Dendritic cell treated with granulocyte-macrophage colony-stimulating factor and Interleukin-4, amounts not matched to agents 40 ng/mL and 50 ng/mL, for 4 days (primary cell): ENCODE data around the gene SLC43A3.
A peak's percentile ranks its signal among the peaks of the same experiment; 100 is the strongest.

Source experiments
- H3K27ac Mint-ChIP-seq: one replicate; pipeline ENCODE4 v1.8.0; 2022; ENCODE audit warnings: mild to moderate bottlenecking, mixed read lengths
- H3K27me3 Mint-ChIP-seq: one replicate; pipeline ENCODE4 v1.8.0; 2022; ENCODE audit warnings: mild to moderate bottlenecking, mixed read lengths
- H3K36me3 Mint-ChIP-seq: one replicate; pipeline ENCODE4 v1.8.0; 2022; ENCODE audit warnings: low read depth, mixed read lengths
- H3K4me1 Mint-ChIP-seq: one replicate; pipeline ENCODE4 v1.8.0; 2022; ENCODE audit warnings: low read depth, mixed read lengths
- H3K4me3 Mint-ChIP-seq: one replicate; pipeline ENCODE4 v1.8.0; 2022; ENCODE audit warnings: mild to moderate bottlenecking, moderate library complexity, mixed read lengths
- H3K9me3 Mint-ChIP-seq: one replicate; pipeline ENCODE4 v1.8.0; 2022; ENCODE audit warnings: mixed read lengths
- intact Hi-C: fragments of 100-400 bp; cut with micrococcal nuclease; formaldehyde crosslinking; loops from one replicate; pipeline ENCODE4 v1.15.0; 2022

The SLC43A3 gene

GRCh38 chr11:57379732-57380131 lies 47.2 kb downstream of the SLC43A3 start:
- no peak overlapping the region for H3K4me3 Mint-ChIP-seq
- peaks cover 13% of the 10 kb centered on the region for H3K4me1 Mint-ChIP-seq
- H3K27ac Mint-ChIP-seq, result no peak overlapping the region
- H3K9me3 Mint-ChIP-seq, result no peaks in the 10 kb centered on the region
- no peaks in the 10 kb centered on the region for H3K36me3 Mint-ChIP-seq
- H3K27me3 Mint-ChIP-seq, result peaks cover 22% of the 10 kb centered on the region
- intact Hi-C loops, result no loop called here

GRCh38 chr11:57378186-57378585 lies 48.7 kb downstream of the SLC43A3 start:
- Mint-ChIP-seq H3K4me3 (no peak overlapping the region), H3K9me3 (no peaks in the 10 kb centered on the region), H3K27ac (no peak overlapping the region), H3K36me3 (no peaks in the 10 kb centered on the region), H3K4me1 (peaks cover 11% of the 10 kb centered on the region), H3K27me3 (peaks cover 22% of the 10 kb centered on the region)
- intact Hi-C loops, result no loop called here

DNA sequence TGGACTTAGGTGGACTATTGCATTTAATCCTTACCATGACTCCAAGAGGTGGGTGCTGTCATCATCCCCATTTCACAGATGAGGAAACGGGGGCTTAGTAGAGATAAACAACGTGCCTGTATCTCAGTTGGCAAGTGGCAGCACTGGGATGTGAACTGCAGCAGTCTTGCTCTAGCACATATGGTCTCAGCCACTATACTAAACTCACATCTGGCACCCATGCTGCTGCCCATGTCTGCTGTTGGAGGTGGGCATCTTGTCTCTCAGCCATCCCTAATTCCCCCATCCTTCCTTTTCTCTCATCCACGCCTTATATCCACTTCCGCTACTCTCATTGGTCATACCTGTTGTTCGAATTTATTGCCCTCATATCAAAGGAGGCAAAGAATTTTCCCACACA lies 49.8 kb downstream of the SLC43A3 start:
- Mint-ChIP-seq H3K9me3 (no peaks in the 10 kb centered on the region), H3K4me3 (no peak overlapping the region)

DNA sequence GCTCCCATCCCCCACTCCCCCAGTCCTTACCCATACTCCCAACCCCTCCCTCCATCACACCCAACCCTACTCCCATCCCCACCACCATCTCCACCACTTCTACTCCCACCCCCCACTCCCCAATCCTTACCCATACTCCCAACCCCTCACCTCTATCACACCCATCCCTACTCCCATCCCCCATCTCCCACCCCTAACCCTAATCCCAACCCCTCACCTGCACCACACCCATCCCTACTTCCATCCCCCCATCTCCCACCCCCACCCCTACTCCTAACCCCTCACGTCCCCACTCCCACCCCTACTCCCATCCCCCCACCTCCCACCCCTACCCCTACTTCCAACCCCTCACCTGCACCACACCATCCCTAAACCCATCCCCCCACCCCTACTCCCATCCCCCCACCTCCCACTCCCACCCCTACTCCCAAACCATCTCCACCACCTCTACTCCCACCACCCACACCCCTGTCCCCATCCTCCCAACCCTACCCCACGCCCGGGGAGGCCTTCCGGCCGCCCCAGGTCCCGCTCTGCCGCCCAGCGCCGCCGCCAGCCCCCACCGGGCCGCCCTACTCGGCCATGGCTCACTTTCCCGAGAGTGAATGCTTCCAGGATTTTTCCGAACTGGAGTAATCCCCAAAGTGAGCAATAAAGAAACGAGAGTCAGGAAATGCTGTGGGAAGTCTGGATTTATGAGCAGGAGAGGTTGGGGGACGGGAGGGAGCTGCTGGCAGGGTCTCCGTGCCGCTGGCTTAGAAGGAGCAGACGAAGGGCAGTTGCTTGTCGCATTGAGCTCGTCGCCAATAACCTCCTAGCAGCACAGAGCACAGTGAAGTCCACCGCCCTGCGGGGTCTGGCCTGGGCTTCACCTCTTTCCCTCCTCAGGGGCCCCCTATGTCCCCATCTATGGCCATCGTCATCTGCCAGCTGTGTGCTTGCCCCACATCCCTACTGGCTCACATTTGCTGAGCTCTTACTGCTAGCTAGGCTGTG lies 50.5 kb downstream of the SLC43A3 start:
- Mint-ChIP-seq H3K27ac (no peak overlapping the region), H3K4me1 (peaks cover 12% of the 10 kb centered on the region), H3K4me3 (no peak overlapping the region), H3K27me3 (peaks cover 22% of the 10 kb centered on the region), H3K36me3 (no peaks in the 10 kb centered on the region), H3K9me3 (no peaks in the 10 kb centered on the region)
- intact Hi-C loops, result no loop called here

More for the DNA sequence above, 49.8 kb downstream of the SLC43A3 start:
- Mint-ChIP-seq H3K27me3 (peaks cover 22% of the 10 kb centered on the region), H3K27ac (no peak overlapping the region), H3K4me1 (peaks cover 12% of the 10 kb centered on the region), H3K36me3 (no peaks in the 10 kb centered on the region)
- intact Hi-C loops, result no loop called here

GRCh38 chr11:57375490-57375889 lies 51.4 kb downstream of the SLC43A3 start:
- Mint-ChIP-seq H3K9me3 (no peaks in the 10 kb centered on the region), H3K4me3 (no peak overlapping the region), H3K27me3 (peaks cover 20% of the 10 kb centered on the region), H3K27ac (no peak overlapping the region), H3K36me3 (no peaks in the 10 kb centered on the region), H3K4me1 (peaks cover 16% of the 10 kb centered on the region)
- intact Hi-C loops, result no loop called here

- Mint-ChIP-seq H3K27me3 (peaks cover 17% of the 10 kb centered on the region), H3K36me3 (no peaks in the 10 kb centered on the region), H3K9me3 (no peaks in the 10 kb centered on the region), H3K4me3 (no peak overlapping the region), H3K4me1 (peaks cover 21% of the 10 kb centered on the region), H3K27ac (no peak overlapping the region)
- intact Hi-C loops, result no loop called here
Observed at GRCh38 chr11:57374966-57375365, 52.0 kb downstream of the SLC43A3 start.

DNA sequence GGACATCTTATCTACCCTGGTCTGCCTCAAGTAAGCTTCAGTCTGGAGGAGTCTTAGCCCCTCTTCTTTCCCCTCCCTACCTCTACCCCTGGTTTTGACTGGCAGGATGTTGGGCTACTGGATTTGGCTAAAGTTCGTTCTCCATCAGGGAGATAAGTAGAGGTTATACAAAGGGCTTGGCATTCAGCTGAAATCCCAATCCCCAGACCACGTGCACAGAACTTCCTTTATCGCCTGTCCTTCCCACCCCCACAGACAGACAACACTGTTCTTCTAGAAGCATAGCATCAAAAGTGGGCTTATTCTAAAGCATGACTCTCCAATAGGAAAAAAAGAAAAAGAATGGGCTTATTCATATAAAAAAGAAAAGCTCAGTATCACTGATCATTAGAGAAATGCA lies 53.8 kb downstream of the SLC43A3 start:
- no peak overlapping the region for H3K27ac Mint-ChIP-seq
- no peaks in the 10 kb centered on the region for H3K9me3 Mint-ChIP-seq
- no peak overlapping the region for H3K4me3 Mint-ChIP-seq
- H3K27me3 Mint-ChIP-seq, result peaks cover 15% of the 10 kb centered on the region
- H3K4me1 Mint-ChIP-seq, result peaks cover 35% of the 10 kb centered on the region
- H3K36me3 Mint-ChIP-seq, result no peaks in the 10 kb centered on the region
- intact Hi-C loops, result no loop called here

DNA sequence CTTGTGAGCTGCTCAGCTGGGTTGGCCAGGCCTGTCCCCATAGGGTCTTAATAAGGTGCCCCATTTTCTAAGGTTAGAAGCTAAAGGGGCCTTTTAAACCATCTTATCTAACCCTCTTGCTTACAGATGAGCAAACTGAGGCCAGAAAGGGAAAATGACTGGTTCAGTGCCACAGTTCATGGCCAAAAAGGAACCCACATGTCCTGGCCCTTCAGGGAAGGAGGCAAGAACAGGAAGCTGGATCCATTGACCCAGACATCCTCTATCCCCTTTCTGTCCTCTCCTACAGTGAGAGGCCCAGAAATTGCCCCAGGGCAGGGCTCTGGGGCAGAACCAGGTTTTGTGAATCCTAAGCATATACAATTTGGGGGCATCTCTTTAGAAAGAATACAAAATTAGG lies 56.0 kb downstream of the SLC43A3 start:
- intact Hi-C loops, result no loop called here
- Mint-ChIP-seq H3K27ac (no peak overlapping the region), H3K9me3 (no peaks in the 10 kb centered on the region), H3K27me3 (peaks cover 10% of the 10 kb centered on the region), H3K4me3 (no peak overlapping the region), H3K36me3 (no peaks in the 10 kb centered on the region), H3K4me1 (peaks cover 44% of the 10 kb centered on the region)

- intact Hi-C loops, result no loop called here
- H3K4me1 Mint-ChIP-seq, result peaks cover 38% of the 10 kb centered on the region
- no peak overlapping the region for H3K27ac Mint-ChIP-seq
- no peaks in the 10 kb centered on the region for H3K9me3 Mint-ChIP-seq
- no peak overlapping the region for H3K4me3 Mint-ChIP-seq
- H3K36me3 Mint-ChIP-seq, result no peaks in the 10 kb centered on the region
- H3K27me3 Mint-ChIP-seq, result peaks cover 10% of the 10 kb centered on the region
Observed at GRCh38 chr11:57370251-57370650, 56.7 kb downstream of the SLC43A3 start.

GRCh38 chr11:57368845-57369232 lies 58.1 kb downstream of the SLC43A3 start:
- intact Hi-C loops, result no loop called here
- H3K27ac Mint-ChIP-seq, result no peak overlapping the region
- H3K9me3 Mint-ChIP-seq, result no peaks in the 10 kb centered on the region
- peaks cover 10% of the 10 kb centered on the region for H3K27me3 Mint-ChIP-seq
- peaks cover 38% of the 10 kb centered on the region for H3K4me1 Mint-ChIP-seq
- no peaks in the 10 kb centered on the region for H3K36me3 Mint-ChIP-seq
- H3K4me3 Mint-ChIP-seq, result no peak overlapping the region

DNA sequence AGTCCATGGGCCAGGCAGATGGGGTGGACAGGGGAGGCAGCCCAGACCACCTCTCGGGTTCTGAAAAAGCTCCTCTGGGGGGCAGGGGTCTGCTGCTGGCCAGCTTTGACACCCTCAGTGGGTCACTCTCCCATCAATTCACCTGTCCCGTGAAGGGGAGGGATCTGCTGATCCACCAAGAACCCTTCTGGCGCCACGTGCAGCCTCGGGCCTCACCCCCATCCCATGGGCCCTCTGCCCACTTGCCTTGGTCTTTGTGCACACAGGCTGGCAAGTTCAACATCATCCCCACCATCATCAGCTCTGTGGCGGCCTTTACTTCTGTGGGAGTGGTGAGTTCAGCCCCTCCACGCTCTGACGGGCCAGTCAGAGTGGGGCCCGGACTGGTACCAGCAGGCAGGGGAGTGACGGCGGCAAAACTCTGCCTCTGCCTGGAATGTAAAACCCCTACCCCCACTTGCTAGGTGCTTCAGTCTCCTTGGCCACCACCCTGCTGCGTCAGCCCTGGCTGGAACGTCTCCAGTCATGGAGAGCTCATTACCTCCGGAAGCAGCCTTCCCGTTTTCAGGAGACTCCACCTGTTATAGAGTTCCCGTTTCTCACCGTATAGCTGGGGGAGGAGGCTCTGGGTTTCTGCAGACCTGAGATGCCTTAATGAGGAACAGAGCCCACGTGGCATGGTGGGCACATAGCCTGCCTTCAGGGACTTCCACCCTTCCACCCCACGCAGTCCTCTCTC lies 58.6 kb downstream of the SLC43A3 start:
- H3K27ac Mint-ChIP-seq, result peak overlapping the region; percentile 59
- no peaks in the 10 kb centered on the region for H3K9me3 Mint-ChIP-seq
- peaks cover 10% of the 10 kb centered on the region for H3K27me3 Mint-ChIP-seq
- no peak overlapping the region for H3K4me3 Mint-ChIP-seq
- no peaks in the 10 kb centered on the region for H3K36me3 Mint-ChIP-seq
- peaks cover 37% of the 10 kb centered on the region for H3K4me1 Mint-ChIP-seq
- intact Hi-C loops, result no loop called here

GRCh38 chr11:57364851-57365660 lies 61.9 kb downstream of the SLC43A3 start:
- no peaks in the 10 kb centered on the region for H3K36me3 Mint-ChIP-seq
- H3K27ac Mint-ChIP-seq, result no peak overlapping the region
- H3K4me3 Mint-ChIP-seq, result no peak overlapping the region
- peaks cover 24% of the 10 kb centered on the region for H3K4me1 Mint-ChIP-seq
- intact Hi-C loops, result no loop called here
- no peaks in the 10 kb centered on the region for H3K9me3 Mint-ChIP-seq
- H3K27me3 Mint-ChIP-seq, result peaks cover 13% of the 10 kb centered on the region

DNA sequence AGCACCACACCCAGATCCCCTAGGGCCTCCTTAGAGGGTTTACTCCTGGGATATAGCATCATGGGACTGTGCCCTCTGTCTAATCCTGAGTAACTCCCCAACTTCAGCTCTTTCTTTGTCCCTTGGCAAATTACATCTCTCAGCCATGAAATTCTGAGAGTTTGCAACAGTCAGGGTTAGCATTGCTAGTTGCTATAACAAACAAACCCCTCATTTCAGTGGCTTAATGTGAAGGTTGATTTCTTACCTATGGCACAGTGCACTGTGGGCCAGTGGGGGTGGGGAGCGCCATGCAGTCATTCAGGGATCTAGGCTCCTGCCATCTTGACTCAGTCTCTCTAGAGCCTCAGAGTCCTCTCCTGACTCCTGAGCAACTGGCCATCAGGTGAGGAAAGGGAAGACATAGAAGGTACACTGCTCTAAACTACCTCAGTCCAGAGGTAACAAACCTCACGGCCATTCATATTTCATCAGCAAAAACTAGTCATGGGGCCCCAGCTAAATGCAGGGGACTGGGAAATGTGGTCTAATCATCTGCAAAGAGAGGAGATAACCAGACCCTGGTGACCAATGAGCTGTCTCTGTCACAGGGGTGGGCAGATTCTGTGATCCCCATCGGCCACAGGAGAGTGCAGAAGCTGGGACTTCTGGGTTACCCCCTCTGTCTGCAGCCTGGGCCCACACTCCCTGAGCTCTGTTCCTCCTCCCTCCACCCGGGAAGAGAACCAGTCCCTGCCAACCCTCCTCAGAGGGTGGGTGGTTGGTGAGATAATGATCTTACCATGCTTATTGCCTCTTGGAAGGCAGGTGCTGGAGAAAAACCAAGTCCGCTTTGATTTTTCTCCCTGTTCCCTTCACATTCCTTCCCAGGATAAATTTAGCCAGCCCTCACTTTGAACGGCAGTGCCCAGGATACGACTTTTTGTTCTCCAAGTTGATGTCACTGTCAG lies 63.5 kb downstream of the SLC43A3 start:
- no peak overlapping the region for H3K27ac Mint-ChIP-seq
- no peak overlapping the region for H3K4me3 Mint-ChIP-seq
- intact Hi-C loops, result no loop called here
- H3K9me3 Mint-ChIP-seq, result no peaks in the 10 kb centered on the region
- H3K27me3 Mint-ChIP-seq, result peaks cover 13% of the 10 kb centered on the region
- no peaks in the 10 kb centered on the region for H3K36me3 Mint-ChIP-seq
- peaks cover 12% of the 10 kb centered on the region for H3K4me1 Mint-ChIP-seq
